Activated B cell treated with CpG ODN at 0.5 μM for 24 hours (primary cell): ENCODE results near the gene CCDC33. TPM values are rescaled to one million over a fixed set of nuclear protein-coding genes. Genes with fewer than 3 reads are reported as not detected.

Source experiments
- ATAC-seq: fragments of 200-7000 bp; cut with Tn5 transposase; one replicate; pipeline ENCODE4 v1.10.0; 2021; ENCODE audit warnings: low read depth, mild to moderate bottlenecking, moderate library complexity
- CTCF ChIA-PET: fragments of 350-600 bp; sonication (Branson Sonifier 250); formaldehyde crosslinking; loops from one replicate; lab custom pipeline; 2021; ENCODE audit warnings: antibody characterized with exemption; lab: Charles Lee
- POLR2A ChIA-PET: fragments of 350-600 bp; sonication (Branson Sonifier 250); formaldehyde crosslinking; loops from one replicate; lab custom pipeline; 2021; ENCODE audit warnings: antibody characterized with exemption; lab: Charles Lee
- DNase-seq: peaks from one replicate; pipeline ENCODE4 v3.0.0; 2022
- H3K27ac Mint-ChIP-seq: one replicate; pipeline ENCODE4 v1.8.0; 2020; ENCODE audit warnings: mixed read lengths
- H3K27me3 Mint-ChIP-seq: one replicate; pipeline ENCODE4 v1.8.0; 2021; ENCODE audit warnings: mixed read lengths
- H3K36me3 Mint-ChIP-seq: one replicate; pipeline ENCODE4 v1.8.0; 2021; ENCODE audit warnings: low read depth, mixed read lengths
- H3K4me1 Mint-ChIP-seq: one replicate; pipeline ENCODE4 v1.8.0; 2021; ENCODE audit warnings: mixed read lengths
- H3K4me3 Mint-ChIP-seq: one replicate; pipeline ENCODE4 v1.8.0; 2020; ENCODE audit warnings: mild to moderate bottlenecking, mixed read lengths
- H3K9me3 Mint-ChIP-seq: one replicate; pipeline ENCODE4 v1.8.0; 2020; ENCODE audit warnings: mixed read lengths
- CTCF ChIP-seq: fragments of 200-600 bp; IDR thresholded peaks from one replicate; pipeline ENCODE4 v1.8.0; 2022; ENCODE audit warnings: antibody characterized with exemption, mild to moderate bottlenecking
- intact Hi-C: fragments of 100-400 bp; cut with micrococcal nuclease; formaldehyde crosslinking; loops from one replicate; pipeline ENCODE4 v1.15.1; 2024
- total RNA-seq: library from RNA; stranded (reverse); gene quantifications from 2 replicates; pipeline ENCODE4 v1.2.3, GENCODE V29; 2022

The CCDC33 gene
- total RNA-seq, 1 donor from 2014 or later = not detected

- Mint-ChIP-seq H3K36me3 (no peaks in the 10 kb centered on the region), H3K27me3 (peaks cover 49% of the 10 kb centered on the region), H3K4me3 (no peak overlapping the region), H3K9me3 (no peaks in the 10 kb centered on the region), H3K27ac (no peak overlapping the region), H3K4me1 (peaks cover 4% of the 10 kb centered on the region)
- ATAC-seq (no peak), DNase-seq (no peak)
- POLR2A ChIA-PET = no interaction called here
- TF ChIP-seq CTCF = no peak
- CTCF ChIA-PET = no interaction called here
- intact Hi-C loops = no loop called here
Observed at GRCh38 chr15:74245342-74245931, 9.3 kb downstream of the CCDC33 start.

- H3K4me3 Mint-ChIP-seq = no peak overlapping the region
- DNase-seq (no peak), ATAC-seq (no peak)
- H3K27ac Mint-ChIP-seq = no peak overlapping the region
- no peaks in the 10 kb centered on the region for H3K4me1 Mint-ChIP-seq
- no peaks in the 10 kb centered on the region for H3K9me3 Mint-ChIP-seq
- no peaks in the 10 kb centered on the region for H3K36me3 Mint-ChIP-seq
- POLR2A ChIA-PET = no interaction called here
- H3K27me3 Mint-ChIP-seq = peaks cover 14% of the 10 kb centered on the region
- TF ChIP-seq CTCF = no peak
- CTCF ChIA-PET = no interaction called here
- intact Hi-C loops = no loop called here
Observed at GRCh38 chr15:74250266-74250665, 14.1 kb downstream of the CCDC33 start.

DNA sequence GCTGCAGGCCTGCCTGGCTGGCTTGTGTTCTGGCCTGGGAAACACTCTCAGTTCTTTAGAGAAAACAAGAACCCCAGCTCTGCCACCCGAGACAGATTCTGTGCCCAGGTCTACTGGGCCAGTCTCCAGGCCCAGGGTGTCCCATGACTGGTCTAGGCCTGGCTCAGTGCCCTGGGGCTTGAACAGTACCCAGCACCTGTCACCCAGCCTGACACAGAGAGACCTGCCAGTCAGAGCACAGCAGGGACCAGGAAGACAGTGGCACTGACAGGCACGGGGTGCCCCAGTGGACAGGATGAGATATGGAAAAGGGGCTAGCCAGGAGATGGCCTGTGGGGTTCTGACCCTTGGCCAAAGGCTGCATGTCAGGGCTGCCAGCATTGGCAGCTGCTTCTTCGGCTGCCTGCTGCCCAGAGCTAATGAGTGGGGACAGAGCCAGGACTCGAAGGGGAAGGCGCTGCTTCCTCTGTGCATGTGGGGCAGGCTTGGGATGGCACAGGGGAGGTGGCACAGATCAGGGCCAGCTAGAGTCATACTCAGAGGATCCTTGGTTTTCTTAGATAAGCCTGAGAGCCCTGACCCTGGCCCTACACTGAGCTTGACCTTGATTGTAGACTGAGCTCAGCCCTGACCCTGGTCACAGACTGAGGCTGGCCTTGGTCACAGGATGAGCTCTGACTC is 15.1 kb downstream of the CCDC33 start:
- ChIA-PET CTCF (no interaction called here), POLR2A (no interaction called here)
- Mint-ChIP-seq H3K4me1 (no peaks in the 10 kb centered on the region), H3K27me3 (peaks cover 6% of the 10 kb centered on the region), H3K27ac (no peak overlapping the region), H3K4me3 (no peak overlapping the region), H3K36me3 (no peaks in the 10 kb centered on the region), H3K9me3 (no peaks in the 10 kb centered on the region)
- DNase-seq (no peak), ATAC-seq (no peak)
- no peak for TF ChIP-seq CTCF
- intact Hi-C loops = no loop called here

GRCh38 chr15:74252291-74252690 is 16.2 kb downstream of the CCDC33 start:
- no peak for TF ChIP-seq CTCF
- POLR2A ChIA-PET = no interaction called here

DNA sequence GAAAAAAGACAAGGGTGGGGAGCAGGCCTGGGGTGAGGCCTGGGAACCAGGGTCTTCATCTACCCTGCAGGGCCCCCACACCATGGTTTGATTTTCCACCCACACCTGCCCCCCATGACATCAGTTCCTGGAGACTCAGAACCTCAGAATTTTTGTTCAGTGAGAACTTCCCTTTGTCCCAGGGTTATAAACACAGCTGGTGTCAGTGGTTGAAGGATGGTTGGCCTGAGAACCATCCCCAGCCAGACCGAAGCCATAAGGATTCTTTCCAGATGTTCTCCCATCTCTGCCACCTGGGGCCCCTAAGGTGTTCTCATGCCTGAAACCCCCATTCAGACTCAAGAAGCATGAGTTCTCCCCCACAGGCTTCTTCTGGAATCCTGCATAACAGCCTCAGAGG is 16.6 kb downstream of the CCDC33 start:
- no peak overlapping the region for H3K4me3 Mint-ChIP-seq
- no peak overlapping the region for H3K27ac Mint-ChIP-seq
- intact Hi-C loops = no loop called here
- H3K4me1 Mint-ChIP-seq = no peaks in the 10 kb centered on the region
- ATAC-seq = no peak
- H3K9me3 Mint-ChIP-seq = no peaks in the 10 kb centered on the region
- CTCF ChIA-PET = no interaction called here
- POLR2A ChIA-PET = no interaction called here
- TF ChIP-seq CTCF = no peak
- peaks cover 5% of the 10 kb centered on the region for H3K27me3 Mint-ChIP-seq
- no peaks in the 10 kb centered on the region for H3K36me3 Mint-ChIP-seq
- no peak for DNase-seq

More at GRCh38 chr15:74252291-74252690, 16.2 kb downstream of the CCDC33 start:
- no peak overlapping the region for H3K27ac Mint-ChIP-seq
- DNase-seq = no peak
- H3K27me3 Mint-ChIP-seq = peaks cover 5% of the 10 kb centered on the region
- no peak overlapping the region for H3K4me3 Mint-ChIP-seq
- no peaks in the 10 kb centered on the region for H3K9me3 Mint-ChIP-seq
- H3K36me3 Mint-ChIP-seq = no peaks in the 10 kb centered on the region
- ATAC-seq = no peak
- CTCF ChIA-PET = no interaction called here
- intact Hi-C loops = no loop called here
- H3K4me1 Mint-ChIP-seq = no peaks in the 10 kb centered on the region
